ENCODE measurements around the gene EXOC4.

Gene EXOC4

DNA sequence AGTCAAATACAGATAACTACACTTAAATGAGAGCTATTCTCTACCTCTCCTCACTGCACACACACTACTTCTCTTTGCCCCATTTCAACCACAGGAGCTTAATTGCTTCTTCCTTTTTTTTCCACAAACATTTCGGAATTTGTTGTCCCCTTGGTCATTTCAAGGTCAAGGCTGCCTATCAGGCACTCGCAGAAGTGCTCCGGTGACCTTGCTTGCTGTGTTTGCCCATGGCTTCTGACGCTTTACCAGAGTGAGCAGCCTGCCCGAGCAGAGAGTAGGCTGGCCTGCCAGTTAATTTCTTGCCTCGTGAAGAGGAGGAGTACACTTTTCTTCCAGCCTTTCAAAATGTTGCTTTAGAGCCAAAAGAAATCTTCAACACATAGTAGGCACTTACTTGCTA is 577.2 kb downstream of the EXOC4 start:
- Histone ChIP-seq H3K36me3 (ENCODE audit: control insufficient read depth in 4 of 4, insufficient read depth in 4 of 4, low read length in 3 of 4) (peaks cover 0 to 11% (median 2%) of the 10 kb centered on the region in 4 experiments), H3K27me3 (replicated peaks in 2 of 5; ENCODE audit: control insufficient read depth in 4 of 5, insufficient read depth in 5 of 5, low read length in 4 of 5) (no peaks in the 10 kb centered on the region), H3K9me3 (ENCODE audit: control extremely low read depth in 1 of 5, control insufficient read depth in 4 of 5, insufficient read depth in 2 of 5, low read depth in 1 of 5, low read length in 4 of 5) (peaks cover 0 to 13% (median 4%) of the 10 kb centered on the region in 5 experiments), H3K4me1 (ENCODE audit: control extremely low read depth in 1 of 4, control insufficient read depth in 4 of 4, insufficient read depth in 4 of 4, low read length in 3 of 4) (no peaks in the 10 kb centered on the region), H3K27ac (ENCODE audit: insufficient read depth in 1 of 2, low read depth in 1 of 2, low read length in 2 of 2, poor library complexity in 1 of 2, severe bottlenecking in 2 of 2) (no peak overlapping the region), H3K4me3 (ENCODE audit: control insufficient read depth in 1 of 7, extremely low read depth in 1 of 7, insufficient read depth in 4 of 7, low read depth in 2 of 7, low read length in 6 of 7) (no peak overlapping the region)
- CTCF ChIA-PET: no interaction called here
- no peak for DNase-seq
- 100% methylated on average over 3 of the region's 6 CpGs for WGBS (ENCODE audit: insufficient coverage)
- POLR2A ChIA-PET: no interaction called here

DNA sequence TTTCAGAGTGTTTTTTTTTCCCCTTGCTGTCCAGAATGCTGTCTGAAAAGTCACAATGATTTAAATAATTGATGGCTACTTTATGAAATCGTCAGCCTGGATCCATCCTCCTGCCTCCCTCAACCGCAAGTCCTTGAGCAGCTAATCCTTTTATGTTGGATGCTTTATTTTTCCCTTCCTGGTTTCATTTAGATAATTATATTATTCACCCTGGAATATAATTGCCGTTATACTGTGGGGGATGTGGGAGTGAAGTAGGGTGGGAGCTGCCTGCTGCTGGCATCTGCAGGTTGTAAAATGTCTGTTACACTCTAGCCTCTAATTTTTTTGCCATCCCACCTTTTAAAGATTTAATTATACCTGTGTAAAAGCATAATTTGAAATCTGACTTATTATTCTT is 583.8 kb downstream of the EXOC4 start:
- no peaks in the 10 kb centered on the region for H3K27me3 ChIP-seq (replicated peaks in 2 of 5; ENCODE audit: control insufficient read depth in 4 of 5, insufficient read depth in 5 of 5, low read length in 4 of 5)
- peaks cover 0 to 8% (median 0%) of the 10 kb centered on the region in 4 experiments for H3K36me3 ChIP-seq (ENCODE audit: control insufficient read depth in 4 of 4, insufficient read depth in 4 of 4, low read length in 3 of 4)
- H3K4me1 ChIP-seq (ENCODE audit: control extremely low read depth in 1 of 4, control insufficient read depth in 4 of 4, insufficient read depth in 4 of 4, low read length in 3 of 4): no peaks in the 10 kb centered on the region
- no peak overlapping the region for H3K4me3 ChIP-seq (ENCODE audit: control insufficient read depth in 1 of 7, extremely low read depth in 1 of 7, insufficient read depth in 4 of 7, low read depth in 2 of 7, low read length in 6 of 7)
- H3K27ac ChIP-seq (ENCODE audit: insufficient read depth in 1 of 2, low read depth in 1 of 2, low read length in 2 of 2, poor library complexity in 1 of 2, severe bottlenecking in 2 of 2): no peak overlapping the region
- ChIA-PET CTCF (no interaction called here), POLR2A (no interaction called here)
- no CpG with 5 or more reads among the region's 3 CpGs for WGBS (ENCODE audit: insufficient coverage)
- no peak for DNase-seq
- peaks cover 0 to 8% (median 4%) of the 10 kb centered on the region in 5 experiments for H3K9me3 ChIP-seq (ENCODE audit: control extremely low read depth in 1 of 5, control insufficient read depth in 4 of 5, insufficient read depth in 2 of 5, low read depth in 1 of 5, low read length in 4 of 5)

DNA sequence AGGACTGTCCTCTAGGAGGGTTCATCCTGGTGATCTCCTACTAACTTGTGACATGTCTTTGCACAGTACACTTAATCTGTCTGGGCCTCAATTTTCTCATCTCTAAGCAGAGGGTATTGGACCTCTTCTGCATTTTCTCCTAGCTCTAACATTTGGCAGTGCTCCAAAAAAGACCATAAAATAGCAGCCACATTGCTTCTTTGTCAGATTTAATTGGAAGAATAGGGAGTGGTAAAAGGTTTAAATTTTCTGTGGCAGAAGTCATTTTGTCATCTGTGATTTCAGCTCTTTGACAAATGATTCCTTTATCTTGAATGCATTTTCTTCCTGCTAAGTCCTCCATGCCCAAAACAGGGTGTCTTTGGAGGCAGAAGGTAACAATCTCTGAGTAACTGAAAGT is 584.3 kb downstream of the EXOC4 start:
- DNase-seq: peak in 1 of 3 donors; percentile 3
- Histone ChIP-seq H3K27me3 (replicated peaks in 2 of 5; ENCODE audit: control insufficient read depth in 4 of 5, insufficient read depth in 5 of 5, low read length in 4 of 5) (no peaks in the 10 kb centered on the region), H3K4me3 (ENCODE audit: control insufficient read depth in 1 of 7, extremely low read depth in 1 of 7, insufficient read depth in 4 of 7, low read depth in 2 of 7, low read length in 6 of 7) (no peak overlapping the region), H3K36me3 (ENCODE audit: control insufficient read depth in 4 of 4, insufficient read depth in 4 of 4, low read length in 3 of 4) (peaks cover 0 to 4% (median 0%) of the 10 kb centered on the region in 4 experiments), H3K27ac (ENCODE audit: insufficient read depth in 1 of 2, low read depth in 1 of 2, low read length in 2 of 2, poor library complexity in 1 of 2, severe bottlenecking in 2 of 2) (no peak overlapping the region), H3K4me1 (ENCODE audit: control extremely low read depth in 1 of 4, control insufficient read depth in 4 of 4, insufficient read depth in 4 of 4, low read length in 3 of 4) (no peaks in the 10 kb centered on the region), H3K9me3 (ENCODE audit: control extremely low read depth in 1 of 5, control insufficient read depth in 4 of 5, insufficient read depth in 2 of 5, low read depth in 1 of 5, low read length in 4 of 5) (peaks cover 0 to 4% (median 2%) of the 10 kb centered on the region in 5 experiments)
- CTCF ChIA-PET: no interaction called here
- POLR2A ChIA-PET: no interaction called here

DNA sequence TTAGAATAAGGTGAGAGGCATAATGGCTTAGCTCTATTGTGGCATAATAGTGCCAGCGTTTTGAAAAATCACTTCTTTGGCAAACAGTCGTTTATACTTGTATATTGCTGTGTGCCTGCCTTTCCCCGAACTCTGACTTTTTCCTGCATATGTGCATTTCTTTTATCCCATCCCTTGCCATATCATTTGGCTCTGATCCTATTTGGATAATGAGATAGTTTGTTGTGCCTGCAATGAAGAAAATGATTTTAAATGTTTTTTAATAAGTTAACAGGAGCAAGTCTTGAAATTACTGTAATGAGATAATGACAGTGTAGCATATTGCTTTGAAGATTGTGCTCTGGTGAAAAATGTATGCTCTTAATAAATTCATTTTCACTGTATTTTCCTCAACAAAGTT is 586.2 kb downstream of the EXOC4 start:
- ChIA-PET CTCF (no interaction called here), POLR2A (no interaction called here)
- no CpG with 5 or more reads among the region's 3 CpGs for WGBS (ENCODE audit: insufficient coverage)

DNA sequence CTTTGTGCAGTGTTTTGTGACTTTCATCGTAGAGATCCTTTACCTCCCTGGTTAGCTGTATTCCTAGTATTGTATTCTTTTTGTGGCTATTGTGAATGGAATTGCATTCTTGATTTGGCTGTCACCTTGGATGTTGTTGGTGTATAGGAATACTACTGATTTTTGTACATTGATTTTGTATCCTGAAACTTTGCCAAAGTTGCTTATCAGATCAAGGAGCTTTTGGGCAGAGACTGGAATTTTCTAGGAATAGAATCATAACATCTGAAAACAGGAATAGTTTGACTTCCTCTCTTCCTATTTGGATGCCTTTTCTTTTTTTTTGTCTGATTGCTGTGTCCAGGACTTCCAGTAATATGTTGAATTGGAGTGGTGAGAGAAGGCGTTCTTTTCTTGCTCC is 590.5 kb downstream of the EXOC4 start:
- Histone ChIP-seq H3K4me3 (ENCODE audit: control insufficient read depth in 1 of 7, extremely low read depth in 1 of 7, insufficient read depth in 4 of 7, low read depth in 2 of 7, low read length in 6 of 7) (no peak overlapping the region), H3K4me1 (ENCODE audit: control extremely low read depth in 1 of 4, control insufficient read depth in 4 of 4, insufficient read depth in 4 of 4, low read length in 3 of 4) (no peaks in the 10 kb centered on the region), H3K9me3 (ENCODE audit: control extremely low read depth in 1 of 5, control insufficient read depth in 4 of 5, insufficient read depth in 2 of 5, low read depth in 1 of 5, low read length in 4 of 5) (no peaks in the 10 kb centered on the region), H3K27me3 (replicated peaks in 2 of 5; ENCODE audit: control insufficient read depth in 4 of 5, insufficient read depth in 5 of 5, low read length in 4 of 5) (no peaks in the 10 kb centered on the region), H3K36me3 (ENCODE audit: control insufficient read depth in 4 of 4, insufficient read depth in 4 of 4, low read length in 3 of 4) (no peaks in the 10 kb centered on the region), H3K27ac (ENCODE audit: insufficient read depth in 1 of 2, low read depth in 1 of 2, low read length in 2 of 2, poor library complexity in 1 of 2, severe bottlenecking in 2 of 2) (no peak overlapping the region)
- DNase-seq: no peak
- ChIA-PET POLR2A (interaction anchor here (0.7 kb wide), 1 partner anchor 1037 kb away, joined by 7 read pairs; no protein-coding TSS in a partner anchor), CTCF (no interaction called here)
- 100% methylated on average over 2 of the region's 2 CpGs for WGBS (ENCODE audit: insufficient coverage)

More for the DNA sequence above, 586.2 kb downstream of the EXOC4 start:
- no peak for DNase-seq
- no peaks in the 10 kb centered on the region for H3K36me3 ChIP-seq (ENCODE audit: control insufficient read depth in 4 of 4, insufficient read depth in 4 of 4, low read length in 3 of 4)
- no peaks in the 10 kb centered on the region for H3K4me1 ChIP-seq (ENCODE audit: control extremely low read depth in 1 of 4, control insufficient read depth in 4 of 4, insufficient read depth in 4 of 4, low read length in 3 of 4)
- no peak overlapping the region for H3K4me3 ChIP-seq (ENCODE audit: control insufficient read depth in 1 of 7, extremely low read depth in 1 of 7, insufficient read depth in 4 of 7, low read depth in 2 of 7, low read length in 6 of 7)
- H3K9me3 ChIP-seq (ENCODE audit: control extremely low read depth in 1 of 5, control insufficient read depth in 4 of 5, insufficient read depth in 2 of 5, low read depth in 1 of 5, low read length in 4 of 5): no peaks in the 10 kb centered on the region
- no peaks in the 10 kb centered on the region for H3K27me3 ChIP-seq (replicated peaks in 2 of 5; ENCODE audit: control insufficient read depth in 4 of 5, insufficient read depth in 5 of 5, low read length in 4 of 5)
- no peak overlapping the region for H3K27ac ChIP-seq (ENCODE audit: insufficient read depth in 1 of 2, low read depth in 1 of 2, low read length in 2 of 2, poor library complexity in 1 of 2, severe bottlenecking in 2 of 2)

DNA sequence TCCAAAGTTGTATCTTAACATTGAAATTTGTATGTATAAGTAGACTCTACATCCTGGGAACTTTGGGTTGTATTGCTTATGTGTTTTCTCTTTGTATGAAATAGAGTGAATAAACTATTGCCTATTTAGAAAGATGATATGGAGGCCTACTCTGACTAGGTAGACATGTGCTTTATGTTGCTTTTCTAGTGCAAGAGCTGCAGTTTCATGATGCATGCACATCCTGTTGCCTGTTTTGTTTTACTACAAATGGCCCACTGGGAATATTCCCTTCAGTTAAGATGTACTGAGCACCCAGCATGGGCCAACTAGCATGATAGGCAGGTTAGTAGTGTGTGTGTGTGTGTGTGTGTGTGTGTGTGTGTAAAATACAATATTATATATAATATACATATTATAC is 592.1 kb downstream of the EXOC4 start:
- Histone ChIP-seq H3K9me3 (ENCODE audit: control extremely low read depth in 1 of 5, control insufficient read depth in 4 of 5, insufficient read depth in 2 of 5, low read depth in 1 of 5, low read length in 4 of 5) (no peaks in the 10 kb centered on the region), H3K4me1 (ENCODE audit: control extremely low read depth in 1 of 4, control insufficient read depth in 4 of 4, insufficient read depth in 4 of 4, low read length in 3 of 4) (no peaks in the 10 kb centered on the region), H3K27ac (ENCODE audit: insufficient read depth in 1 of 2, low read depth in 1 of 2, low read length in 2 of 2, poor library complexity in 1 of 2, severe bottlenecking in 2 of 2) (no peak overlapping the region), H3K27me3 (replicated peaks in 2 of 5; ENCODE audit: control insufficient read depth in 4 of 5, insufficient read depth in 5 of 5, low read length in 4 of 5) (no peaks in the 10 kb centered on the region), H3K4me3 (ENCODE audit: control insufficient read depth in 1 of 7, extremely low read depth in 1 of 7, insufficient read depth in 4 of 7, low read depth in 2 of 7, low read length in 6 of 7) (no peak overlapping the region), H3K36me3 (ENCODE audit: control insufficient read depth in 4 of 4, insufficient read depth in 4 of 4, low read length in 3 of 4) (no peaks in the 10 kb centered on the region)
- ChIA-PET POLR2A (no interaction called here), CTCF (no interaction called here)
- no peak for DNase-seq

DNA sequence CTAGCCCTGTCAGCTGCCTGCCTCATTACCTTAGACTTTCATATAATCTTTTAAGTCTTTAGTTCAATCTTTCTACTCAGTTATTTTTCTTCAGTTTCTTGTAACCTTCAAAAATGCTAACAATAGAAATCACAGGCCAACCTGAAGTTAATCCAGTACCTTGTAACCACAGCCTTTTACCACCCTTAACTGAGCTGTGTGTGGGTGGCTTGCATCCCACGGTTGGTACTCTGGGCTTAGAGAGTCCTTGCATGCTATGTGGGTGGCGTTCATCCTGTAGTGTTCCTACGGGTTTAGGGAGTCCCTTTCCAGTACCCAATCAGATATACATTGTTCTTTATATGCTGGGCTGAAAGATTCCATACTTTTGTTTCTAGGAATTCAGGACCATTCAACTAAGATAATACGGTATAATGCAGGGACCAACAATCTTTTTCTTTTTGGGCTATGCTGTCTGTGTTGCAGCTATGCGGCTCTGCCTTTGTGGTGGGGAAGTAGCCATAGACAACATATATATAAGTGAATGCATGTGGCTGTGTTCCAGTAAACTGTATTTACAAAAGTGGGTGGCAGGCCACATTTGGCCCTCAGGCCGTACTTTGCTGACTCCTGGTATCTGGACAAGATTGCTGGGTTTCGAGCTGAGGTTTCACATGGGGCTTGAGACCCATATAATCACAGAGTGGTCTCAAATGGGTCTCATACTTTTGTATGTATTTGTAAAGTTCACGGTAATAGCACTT is 593.5 kb downstream of the EXOC4 start:
- H3K9me3 ChIP-seq (ENCODE audit: control extremely low read depth in 1 of 5, control insufficient read depth in 4 of 5, insufficient read depth in 2 of 5, low read depth in 1 of 5, low read length in 4 of 5): no peaks in the 10 kb centered on the region
- no peak overlapping the region for H3K4me3 ChIP-seq (ENCODE audit: control insufficient read depth in 1 of 7, extremely low read depth in 1 of 7, insufficient read depth in 4 of 7, low read depth in 2 of 7, low read length in 6 of 7)
- ChIA-PET POLR2A (no interaction called here), CTCF (no interaction called here)
- no peaks in the 10 kb centered on the region for H3K27me3 ChIP-seq (replicated peaks in 2 of 5; ENCODE audit: control insufficient read depth in 4 of 5, insufficient read depth in 5 of 5, low read length in 4 of 5)
- H3K36me3 ChIP-seq (ENCODE audit: control insufficient read depth in 4 of 4, insufficient read depth in 4 of 4, low read length in 3 of 4): no peaks in the 10 kb centered on the region
- 100% methylated on average over 6 of the region's 8 CpGs for WGBS (ENCODE audit: insufficient coverage)
- no peak for DNase-seq
- no peaks in the 10 kb centered on the region for H3K4me1 ChIP-seq (ENCODE audit: control extremely low read depth in 1 of 4, control insufficient read depth in 4 of 4, insufficient read depth in 4 of 4, low read length in 3 of 4)
- H3K27ac ChIP-seq (ENCODE audit: insufficient read depth in 1 of 2, low read depth in 1 of 2, low read length in 2 of 2, poor library complexity in 1 of 2, severe bottlenecking in 2 of 2): no peak overlapping the region
